Body of pancreas (tissue), 4 donors: ENCODE results near the gene AGBL4. TPM values are rescaled to one million over a fixed set of nuclear protein-coding genes. Genes with fewer than 3 reads are reported as not detected.

ENCODE experiments used
- ATAC-seq: fragments of 150-250 bp; one replicate; pipeline ENCODE4 v1.9.1; 2016
- DNase-seq, 4 donors: peaks; one replicate each; pipeline ENCODE4 v3.0.0-alpha.2; 2019
- H3K27ac ChIP-seq, 4 donors: fragments of 200-600 bp; sonication (generic); 1 replicate in 3 of 4; 2 replicates in 1 of 4; pipeline versions ENCODE4 v1.5.1 to v1.6.1; 2016 to 2019; ENCODE audit warnings: mild to moderate bottlenecking in 1 of 4, mixed read lengths in 1 of 4, moderate library complexity in 1 of 4
- H3K27me3 ChIP-seq, 2 donors: fragments of 200-600 bp; sonication (generic); one replicate each; pipeline ENCODE4 v1.6.0; 2016; ENCODE audit warnings: mild to moderate bottlenecking in 1 of 2
- H3K36me3 ChIP-seq, 2 donors: fragments of 200-600 bp; sonication (generic); replicated peaks in 1 of 2; 2 replicates each; pipeline ENCODE4 v1.5.1; 2016; ENCODE audit warnings: low read depth in 2 of 2; ENCODE audit not compliant: insufficient read depth in 1 of 2
- H3K4me1 ChIP-seq: fragments of 200-600 bp; sonication (generic); one replicate; pipeline ENCODE4 v1.6.0; 2016
- H3K4me3 ChIP-seq, 2 donors: fragments of 200-600 bp; sonication (generic); 1 replicate in 1 of 2; 2 replicates in 1 of 2; pipeline ENCODE4 v1.5.1; 2016 to 2019
- H3K9me3 ChIP-seq, 3 donors: fragments of 200-600 bp; sonication (generic); 1 replicate in 2 of 3; 2 replicates in 1 of 3; pipeline ENCODE4 v1.5.1; 2016
- CTCF ChIP-seq, 7 experiments: fragments of 450-650 bp in 4 of 7; fragments of 200-600 bp in 3 of 7; sonication (generic) in 3 of 7; IDR thresholded peaks; one replicate each; pipeline ENCODE4 v1.5.1; 2016 to 2019; ENCODE audit warnings: antibody characterized with exemption in 7 of 7
- POLR2A ChIP-seq, 3 donors: fragments of 450-650 bp; IDR thresholded peaks; one replicate each; pipeline ENCODE4 v1.6.1; 2016; ENCODE audit warnings: antibody characterized with exemption in 3 of 3, mild to moderate bottlenecking in 2 of 3
- WGBS, 2 donors: methylation state at CpG; one replicate each; pipeline ENCODE4 v1.1.5; 2017; 5-methylcytosine and 5-hydroxymethylcytosine counted together
- intact Hi-C: fragments of 100-400 bp; cut with DNase I; formaldehyde crosslinking; loops from one replicate; pipeline ENCODE4 v1.15.1; 2023
- total RNA-seq, 2 donors: library from RNA; depleted of rRNA; stranded (reverse); fragments of >200 nt; gene quantifications; one replicate each; pipeline ENCODE4 v1.1.0, GENCODE V29; 2016

AGBL4 gene
- total RNA-seq, 2 donors from 2014 or later, result 0.33 to 0.78 TPM

GRCh38 chr1:48654606-48655210, 1369.0 kb downstream of the AGBL4 start:
- ATAC-seq, result no peak
- Histone ChIP-seq H3K4me1 (no peaks in the 10 kb centered on the region), H3K27me3 (no peaks in the 10 kb centered on the region), H3K9me3 (no peaks in the 10 kb centered on the region), H3K27ac (no peak overlapping the region), H3K36me3 (no peaks in the 10 kb centered on the region), H3K4me3 (no peak overlapping the region)
- no peak for DNase-seq
- WGBS, 2 donors, result 84 to 86% methylated on average over 3 to 8 of the region's 8 CpGs
- TF ChIP-seq CTCF (IDR thresholded peaks at IDR 0.05), result no peak
- no peak for TF ChIP-seq POLR2A (IDR thresholded peaks at IDR 0.05)
- intact Hi-C loops, result no loop called here

- whole genome bisulfite sequencing, 2 donors, result 58 to 65% methylated on average over 6 of the region's 6 CpGs
- TF ChIP-seq CTCF (IDR thresholded peaks at IDR 0.05), result no peak
- no peak for TF ChIP-seq POLR2A (IDR thresholded peaks at IDR 0.05)
These were observed 1371.4 kb downstream of the AGBL4 start for GRCh38 chr1:48652334-48652733.

GRCh38 chr1:48649880-48650279, 1373.9 kb downstream of the AGBL4 start:
- Histone ChIP-seq H3K9me3 (no peaks in the 10 kb centered on the region), H3K4me1 (no peaks in the 10 kb centered on the region), H3K36me3 (no peaks in the 10 kb centered on the region), H3K4me3 (no peak overlapping the region), H3K27ac (no peak overlapping the region), H3K27me3 (no peaks in the 10 kb centered on the region)
- ATAC-seq, result no peak
- intact Hi-C loops, result no loop called here
- no peak for DNase-seq
- 79 to 95% methylated on average over 1 to 3 of the region's 3 CpGs for WGBS, 2 donors
- no peak for TF ChIP-seq POLR2A (IDR thresholded peaks at IDR 0.05)
- no peak for TF ChIP-seq CTCF (IDR thresholded peaks at IDR 0.05)

More at GRCh38 chr1:48652334-48652733, 1371.4 kb downstream of the AGBL4 start:
- no peaks in the 10 kb centered on the region for H3K27me3 ChIP-seq
- intact Hi-C loops, result no loop called here
- DNase-seq (no peak), ATAC-seq (no peak)
- H3K4me3 ChIP-seq, result no peak overlapping the region
- no peak overlapping the region for H3K27ac ChIP-seq
- no peaks in the 10 kb centered on the region for H3K9me3 ChIP-seq
- no peaks in the 10 kb centered on the region for H3K36me3 ChIP-seq
- no peaks in the 10 kb centered on the region for H3K4me1 ChIP-seq

- no peak overlapping the region for H3K27ac ChIP-seq
- H3K4me3 ChIP-seq, result no peak overlapping the region
- DNase-seq, result no peak
- H3K9me3 ChIP-seq, result no peaks in the 10 kb centered on the region
- no peaks in the 10 kb centered on the region for H3K27me3 ChIP-seq
- no peak for ATAC-seq
- 58 to 71% methylated on average over 4 of the region's 4 CpGs for WGBS, 2 donors
- H3K36me3 ChIP-seq, result no peaks in the 10 kb centered on the region
- intact Hi-C loops, result no loop called here
- TF ChIP-seq CTCF (IDR thresholded peaks at IDR 0.05), result no peak
- no peak for TF ChIP-seq POLR2A (IDR thresholded peaks at IDR 0.05)
- H3K4me1 ChIP-seq, result no peaks in the 10 kb centered on the region
These were observed 1377.9 kb downstream of the AGBL4 start for GRCh38 chr1:48645883-48646282.

GRCh38 chr1:48644905-48645605, 1378.7 kb downstream of the AGBL4 start:
- TF ChIP-seq CTCF (IDR thresholded peaks at IDR 0.05) (no peak), POLR2A (IDR thresholded peaks at IDR 0.05) (no peak)
- no peaks in the 10 kb centered on the region for H3K9me3 ChIP-seq
- H3K36me3 ChIP-seq, result no peaks in the 10 kb centered on the region
- no peak overlapping the region for H3K27ac ChIP-seq
- H3K4me3 ChIP-seq, result no peak overlapping the region
- H3K4me1 ChIP-seq, result no peaks in the 10 kb centered on the region
- whole genome bisulfite sequencing, 2 donors, result 40 to 48% methylated on average over 2 to 3 of the region's 3 CpGs
- ATAC-seq (no peak), DNase-seq (no peak)
- H3K27me3 ChIP-seq, result no peaks in the 10 kb centered on the region
- intact Hi-C loops, result no loop called here
